Stimulated activated naive CD8-positive, alpha-beta T cell treated with anti-CD3 and anti-CD28 coated beads, Interleukin-15, Interleukin-2, amounts not matched to agents 100 U/mL and 50 U/mL, for 24 hours (primary cell): ENCODE measurements around the gene CDSN.
"Not testable (repeated sequence)": the region's sequence is repeated elsewhere in the genome, so short reads cannot be mapped to it uniquely, and the experiment has no call there.

Experiments used
- ATAC-seq: fragments of 150-1000 bp; cut with Tn5 transposase; one replicate; pipeline ENCODE4 v1.10.0; 2021
- DNase-seq: peaks from one replicate; pipeline ENCODE4 v3.0.0; 2021

Gene CDSN, protein sequence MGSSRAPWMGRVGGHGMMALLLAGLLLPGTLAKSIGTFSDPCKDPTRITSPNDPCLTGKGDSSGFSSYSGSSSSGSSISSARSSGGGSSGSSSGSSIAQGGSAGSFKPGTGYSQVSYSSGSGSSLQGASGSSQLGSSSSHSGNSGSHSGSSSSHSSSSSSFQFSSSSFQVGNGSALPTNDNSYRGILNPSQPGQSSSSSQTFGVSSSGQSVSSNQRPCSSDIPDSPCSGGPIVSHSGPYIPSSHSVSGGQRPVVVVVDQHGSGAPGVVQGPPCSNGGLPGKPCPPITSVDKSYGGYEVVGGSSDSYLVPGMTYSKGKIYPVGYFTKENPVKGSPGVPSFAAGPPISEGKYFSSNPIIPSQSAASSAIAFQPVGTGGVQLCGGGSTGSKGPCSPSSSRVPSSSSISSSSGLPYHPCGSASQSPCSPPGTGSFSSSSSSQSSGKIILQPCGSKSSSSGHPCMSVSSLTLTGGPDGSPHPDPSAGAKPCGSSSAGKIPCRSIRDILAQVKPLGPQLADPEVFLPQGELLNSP

DNA sequence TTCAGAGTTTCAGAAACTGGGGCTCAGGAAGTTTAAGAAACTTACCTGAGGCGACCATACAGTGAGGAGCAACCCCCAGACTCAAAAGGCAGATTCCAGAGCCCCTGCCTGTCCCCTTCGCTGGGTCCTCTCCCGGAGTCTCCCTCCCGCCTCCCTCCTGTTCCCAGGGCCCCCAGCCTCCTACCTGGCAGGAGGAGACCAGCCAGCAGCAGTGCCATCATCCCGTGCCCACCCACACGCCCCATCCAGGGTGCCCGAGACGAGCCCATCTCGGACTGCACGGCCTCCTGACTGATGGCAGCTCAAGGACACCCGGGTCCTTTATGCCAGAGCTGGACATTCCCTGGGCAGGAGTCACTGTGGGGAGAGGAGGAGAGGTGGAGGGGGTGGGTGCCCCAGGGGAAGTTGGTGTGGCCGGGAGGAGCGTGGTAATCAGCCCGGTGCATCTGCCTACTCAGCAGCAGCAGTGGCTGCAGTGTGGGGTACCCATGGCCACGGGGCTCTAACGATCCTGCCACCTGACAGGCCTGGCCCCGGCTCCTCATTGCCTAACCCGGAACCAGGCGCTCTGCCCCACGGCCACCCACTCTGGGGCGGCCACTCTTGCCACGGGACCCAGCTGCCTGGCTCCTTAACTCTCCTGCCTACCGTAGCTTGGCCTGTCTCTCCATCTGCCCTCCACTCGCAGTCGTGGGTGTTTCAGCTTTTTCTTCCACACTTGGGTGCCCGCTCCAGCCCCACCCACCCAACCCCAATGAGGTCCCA lies at the start of gene CDSN:
TSS of gene CDSN (minus strand) at position 296 of the 765 bp plus-strand sequence. CDS start at position 269, 27 bp downstream.
- no peak for ATAC-seq
- DNase-seq, result no peak

DNA sequence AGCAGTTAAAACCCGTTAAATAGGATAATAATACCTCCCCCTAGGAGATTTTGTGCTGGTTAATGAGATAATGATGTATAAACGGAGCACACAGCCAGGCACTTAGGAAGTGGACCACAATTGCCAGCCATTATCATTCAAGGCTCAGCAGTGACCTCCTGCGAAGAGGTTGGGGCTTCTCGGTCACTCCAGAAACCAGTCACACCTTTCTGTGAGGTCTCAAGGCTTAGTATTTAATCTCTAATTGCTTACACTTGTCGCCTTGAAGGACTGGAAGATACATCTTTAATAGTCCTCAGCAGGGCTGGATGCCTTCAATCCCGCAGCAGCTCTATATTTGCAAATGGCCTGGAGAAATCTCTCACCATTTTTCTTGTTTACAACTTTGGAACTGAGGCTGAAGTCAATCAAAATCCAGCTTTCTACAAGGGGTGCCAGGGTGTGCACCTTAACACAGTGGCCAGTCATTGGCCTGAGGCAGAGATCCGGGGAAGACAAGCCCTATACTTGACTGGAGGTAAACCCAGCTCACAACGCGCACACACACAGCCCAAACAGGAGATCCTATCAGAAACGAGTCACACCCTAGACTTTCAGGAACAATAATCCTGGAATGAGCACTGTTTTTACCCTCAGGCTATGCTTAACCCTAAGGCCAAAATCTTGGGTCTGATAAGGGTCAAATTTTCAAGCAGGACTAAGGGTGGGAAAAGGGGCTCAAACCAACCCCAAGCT lies 49.0 kb upstream of the CDSN start:
- DNase-seq, result no peak
- ATAC-seq, result no peak

DNA sequence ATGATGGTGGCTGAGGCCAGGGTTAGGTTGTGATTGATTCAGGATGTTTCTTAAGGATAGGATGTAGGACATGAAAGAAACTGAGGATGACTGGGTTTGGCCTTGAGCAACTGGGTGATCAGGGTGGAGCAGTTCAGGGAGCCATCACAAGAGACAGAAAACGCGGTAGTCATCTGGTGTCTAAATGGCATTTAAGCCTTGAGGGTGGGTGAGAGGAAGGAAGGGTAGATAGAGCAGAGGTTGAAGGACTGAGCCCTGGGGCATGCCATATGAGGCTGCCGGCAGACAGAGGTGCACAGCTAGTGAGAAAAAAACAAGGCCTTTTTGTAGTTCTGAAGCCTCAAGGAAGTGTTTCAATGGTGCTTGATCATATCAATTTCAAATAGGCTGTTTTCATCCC lies 48.4 kb upstream of the CDSN start:
- no peak for DNase-seq
- ATAC-seq, result no peak

DNA sequence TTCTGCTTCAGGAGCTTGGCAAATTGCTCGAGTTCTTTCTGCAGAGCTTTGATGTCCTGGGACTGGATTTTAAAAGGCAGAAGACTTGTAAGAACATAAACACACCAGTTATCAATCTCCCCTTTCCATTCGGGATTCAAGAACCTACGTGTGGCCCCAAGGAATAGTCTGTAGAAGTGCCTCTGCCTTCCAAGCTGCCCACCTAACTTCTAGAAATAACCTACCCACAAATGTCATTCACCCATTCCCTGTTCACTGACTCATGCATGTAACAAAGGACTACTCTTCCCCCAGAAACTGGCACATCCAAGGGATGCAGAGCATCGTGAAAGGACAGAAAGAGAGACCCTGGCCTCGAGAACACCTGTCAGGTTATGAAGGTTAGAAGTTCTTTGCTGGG lies 45.7 kb upstream of the CDSN start:
- ATAC-seq, result no peak
- DNase-seq, result no peak

DNA sequence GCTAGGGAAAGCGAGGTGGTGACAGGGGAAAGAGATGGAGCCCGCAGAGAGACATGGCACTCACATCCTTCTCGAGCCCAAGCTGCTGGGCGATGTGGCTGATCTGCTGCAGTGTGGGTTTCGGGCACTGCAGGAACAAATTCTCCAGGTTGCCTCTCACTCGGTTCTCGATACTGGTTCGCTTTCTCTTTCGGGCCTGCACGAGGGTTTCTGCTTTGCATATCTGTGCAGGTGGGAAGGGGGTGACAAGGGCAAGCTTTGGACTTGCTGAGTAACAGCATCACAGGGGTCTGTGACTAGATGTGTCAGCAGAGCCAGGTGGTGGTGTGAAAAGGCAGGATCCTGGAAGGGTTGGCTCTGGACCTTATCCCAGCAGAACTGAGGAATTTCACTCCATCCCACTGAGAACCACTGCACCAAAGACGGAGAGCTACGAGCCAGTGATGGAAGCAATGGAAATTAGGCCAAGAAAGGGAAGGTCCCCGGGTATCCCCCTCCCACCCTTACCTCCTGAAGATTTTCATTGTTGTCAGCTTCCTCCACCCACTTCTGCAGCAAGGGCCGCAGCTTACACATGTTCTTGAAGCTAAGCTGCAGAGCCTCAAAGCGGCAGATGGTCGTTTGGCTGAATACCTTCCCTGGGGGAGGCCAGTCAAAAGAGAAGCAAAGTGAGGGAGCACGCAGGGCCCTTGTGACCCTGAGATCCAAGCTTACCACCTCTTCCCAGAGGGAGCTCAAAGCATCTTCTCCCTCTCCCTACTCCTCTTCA lies 45.0 kb upstream of the CDSN start:
- ATAC-seq, DNase-seq: not testable (repeated sequence)

DNA sequence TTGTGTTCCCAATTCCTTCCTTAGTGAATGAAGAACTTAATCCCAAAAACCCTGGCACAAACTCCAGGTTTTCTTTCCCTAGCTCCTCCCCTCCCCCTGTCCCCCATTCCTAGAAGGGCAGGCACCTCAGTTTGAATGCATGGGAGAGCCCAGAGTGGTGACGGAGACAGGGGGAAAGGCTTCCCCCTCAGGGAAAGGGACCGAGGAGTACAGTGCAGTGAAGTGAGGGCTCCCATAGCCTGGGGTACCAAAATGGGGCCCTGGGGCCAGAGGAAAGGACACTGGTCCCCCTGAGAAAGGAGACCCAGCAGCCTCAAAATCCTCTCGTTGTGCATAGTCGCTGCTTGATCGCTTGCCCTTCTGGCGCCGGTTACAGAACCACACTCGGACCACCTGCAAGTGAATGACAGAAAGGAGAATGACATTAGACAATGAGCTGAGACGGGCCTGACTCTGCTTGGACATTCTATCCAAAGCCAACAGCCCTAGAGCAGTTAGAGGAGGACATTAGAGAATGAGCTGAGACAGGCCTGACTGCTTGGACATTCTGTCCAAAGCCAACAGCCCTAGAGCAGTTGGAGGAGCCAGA lies 44.3 kb upstream of the CDSN start:
- ATAC-seq, DNase-seq: not testable (repeated sequence)

DNA sequence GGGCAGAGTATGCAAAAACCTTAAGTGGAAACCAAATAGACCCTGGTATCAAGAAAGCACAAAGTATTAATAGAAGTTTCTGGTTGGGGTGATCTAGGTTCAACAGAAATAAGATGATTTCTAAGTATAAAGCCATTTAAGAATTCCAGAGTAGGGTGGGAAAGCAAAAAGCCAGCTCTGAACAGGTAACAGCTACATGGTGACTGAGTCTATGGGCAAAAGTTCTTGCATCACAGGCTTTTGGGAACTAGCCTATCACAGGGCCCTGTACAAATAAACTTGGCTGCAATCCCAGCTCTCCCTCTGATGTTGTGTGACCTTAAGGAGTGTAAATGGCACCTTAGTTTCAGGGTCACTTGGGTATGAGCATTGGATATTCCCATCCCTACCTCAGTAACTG lies 43.7 kb upstream of the CDSN start:
- DNase-seq (no peak), ATAC-seq (no peak)

DNA sequence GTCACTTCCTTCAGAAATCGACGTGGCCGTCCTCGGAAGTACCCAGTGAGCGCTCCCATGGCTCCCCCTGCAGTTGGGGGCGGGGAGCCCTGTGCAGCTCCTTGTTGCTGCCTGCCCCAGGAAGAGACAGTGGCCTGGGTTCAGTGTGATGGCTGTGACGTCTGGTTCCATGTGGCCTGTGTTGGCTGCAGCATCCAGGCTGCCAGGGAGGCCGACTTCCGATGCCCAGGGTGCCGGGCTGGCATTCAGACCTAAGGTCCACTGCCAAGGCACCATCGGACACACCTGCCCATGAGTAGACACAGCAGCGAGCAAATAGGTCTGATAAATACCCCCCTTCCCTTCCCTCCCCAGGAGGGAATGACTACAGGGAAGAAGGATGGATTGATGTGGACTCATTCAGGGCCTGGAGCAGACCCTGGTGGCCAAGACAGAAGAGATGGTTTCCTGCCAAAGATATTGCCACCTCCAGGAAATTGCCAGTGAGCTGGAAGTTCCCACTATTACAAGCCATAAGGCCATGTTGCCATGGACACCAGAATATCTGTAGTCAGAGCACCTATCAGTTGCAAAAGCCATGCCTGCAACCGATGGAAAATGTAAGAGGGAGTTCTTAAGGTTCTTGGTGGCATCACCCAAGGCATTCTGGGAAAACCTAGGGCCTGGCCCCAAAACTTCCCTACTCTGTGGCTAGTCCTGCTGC lies 42.4 kb upstream of the CDSN start:
- ATAC-seq, result no peak
- DNase-seq, result no peak

DNA sequence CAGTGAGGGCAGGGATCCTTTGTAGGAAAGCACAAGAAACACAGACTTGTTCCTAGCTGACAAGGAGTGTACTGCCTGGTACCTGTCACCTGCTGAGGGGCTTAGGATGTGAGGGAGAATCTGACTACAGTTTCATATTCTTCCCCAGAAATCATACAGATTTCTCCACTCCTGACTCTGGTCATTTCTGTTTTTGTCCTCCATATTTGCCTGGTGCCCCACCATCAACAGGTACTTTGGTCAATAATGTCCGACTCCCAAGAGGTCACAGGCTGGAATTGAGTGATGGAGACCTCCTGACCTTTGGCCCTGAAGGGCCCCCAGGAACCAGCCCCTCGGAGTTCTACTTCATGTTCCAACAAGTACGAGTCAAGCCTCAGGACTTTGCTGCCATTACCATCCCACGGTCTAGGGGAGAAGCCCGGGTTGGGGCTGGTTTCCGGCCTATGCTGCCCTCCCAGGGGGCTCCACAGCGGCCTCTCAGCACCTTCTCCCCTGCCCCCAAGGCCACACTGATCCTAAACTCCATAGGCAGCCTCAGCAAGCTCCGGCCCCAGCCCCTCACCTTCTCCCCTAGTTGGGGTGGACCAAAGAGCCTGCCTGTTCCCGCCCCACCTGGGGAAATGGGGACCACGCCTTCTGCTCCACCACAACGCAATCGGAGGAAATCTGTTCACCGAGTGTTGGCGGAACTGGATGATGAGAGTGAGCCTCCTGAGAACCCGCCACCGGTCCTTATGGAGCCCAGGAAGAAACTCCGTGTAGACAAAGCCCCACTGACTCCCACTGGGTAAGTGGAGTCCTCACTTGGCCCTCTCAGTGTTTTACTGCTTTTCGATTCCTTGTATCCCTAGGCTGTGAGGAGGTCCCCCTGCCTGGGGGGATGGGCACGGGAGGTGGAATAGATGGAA lies 41.2 kb upstream of the CDSN start:
- ATAC-seq (no peak), DNase-seq (no peak)

DNA sequence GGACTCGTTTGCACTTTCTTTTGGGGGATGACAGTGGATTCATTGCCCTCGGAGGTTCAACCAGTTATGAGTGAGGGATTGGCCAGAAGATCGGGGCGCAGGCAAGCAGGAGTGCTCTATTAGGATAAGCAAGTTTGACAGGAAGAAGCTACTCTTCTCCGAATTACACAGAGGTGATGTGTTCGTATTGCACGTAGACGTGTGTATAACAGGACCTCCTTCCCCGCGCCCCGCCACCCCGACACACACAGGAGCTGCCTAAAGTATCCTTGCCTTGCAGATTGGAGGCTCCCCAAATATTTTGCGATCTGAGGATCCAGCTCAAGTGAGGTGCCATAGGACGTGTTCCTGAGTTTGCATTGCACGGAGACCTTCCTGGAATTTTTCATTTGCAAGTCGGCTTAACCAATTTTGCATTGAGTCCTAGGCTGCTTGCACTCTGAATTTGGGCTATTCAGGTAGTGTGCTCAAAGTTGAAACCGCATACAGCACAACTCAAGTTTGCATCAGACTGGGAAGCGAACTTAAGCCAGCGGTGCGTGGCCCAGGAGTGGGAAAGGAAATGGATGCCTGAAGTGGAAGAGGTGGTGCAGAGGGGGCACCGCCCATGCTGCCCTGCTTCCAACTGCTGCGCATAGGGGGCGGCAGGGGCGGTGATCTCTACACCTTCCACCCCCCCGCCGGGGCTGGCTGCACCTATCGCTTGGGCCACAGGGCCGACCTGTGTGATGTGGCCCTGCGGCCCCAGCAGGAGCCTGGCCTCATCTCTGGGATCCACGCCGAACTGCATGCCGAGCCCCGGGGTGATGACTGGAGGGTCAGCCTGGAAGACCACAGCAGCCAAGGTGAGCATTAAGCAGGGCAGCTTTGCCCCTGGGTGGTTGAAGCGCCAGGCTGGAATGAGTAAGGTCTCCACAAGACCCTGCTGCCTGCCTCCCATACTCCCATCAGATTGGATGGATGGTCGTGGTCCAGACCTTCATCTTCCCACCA lies 38.9 kb upstream of the CDSN start:
- ATAC-seq, result peak; percentile 11
- DNase-seq, result peak; percentile 55

DNA sequence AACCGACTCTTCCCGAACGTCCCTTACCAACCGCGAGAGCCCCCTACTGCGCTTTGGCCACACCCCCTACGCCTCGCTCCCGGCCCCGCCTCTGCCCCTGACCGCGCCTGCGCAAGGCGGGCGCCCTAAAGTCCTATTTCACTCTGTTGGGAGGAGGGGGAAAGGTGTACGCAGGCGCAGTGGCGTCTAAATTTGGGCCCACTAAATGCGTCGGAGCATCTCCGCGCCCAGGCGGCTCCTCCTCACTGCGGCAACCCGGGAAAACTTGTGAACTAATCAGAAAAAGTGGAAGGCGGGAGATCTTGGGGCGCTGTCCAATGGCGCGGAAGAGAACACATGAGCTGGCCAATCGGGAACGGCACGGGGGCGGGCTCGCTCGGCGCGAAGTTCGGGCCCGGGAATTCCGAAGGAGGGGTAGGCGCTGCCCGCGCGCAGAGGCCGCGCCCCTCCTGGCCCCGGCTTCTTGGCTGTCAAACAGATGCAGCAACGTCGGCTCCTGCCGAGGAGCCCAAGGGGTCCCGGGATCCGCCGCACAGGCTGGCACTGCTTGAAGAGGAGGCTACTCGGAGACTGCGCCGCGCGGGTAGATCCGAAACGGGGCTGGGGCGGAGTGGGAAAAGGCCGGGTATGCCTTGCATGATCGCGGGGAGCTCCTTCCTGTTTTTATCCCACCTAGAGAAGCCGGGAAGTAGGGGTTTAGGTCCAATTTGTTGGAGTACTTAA lies 38.1 kb upstream of the CDSN start, which contains the start of gene TCF19:
TSS of gene TCF19 (plus strand) at position 450 of the 723 bp plus-strand sequence. CDS start 881 bp downstream, outside the sequence.
- ATAC-seq (peak; percentile 92), DNase-seq (peak; percentile 99)

DNA sequence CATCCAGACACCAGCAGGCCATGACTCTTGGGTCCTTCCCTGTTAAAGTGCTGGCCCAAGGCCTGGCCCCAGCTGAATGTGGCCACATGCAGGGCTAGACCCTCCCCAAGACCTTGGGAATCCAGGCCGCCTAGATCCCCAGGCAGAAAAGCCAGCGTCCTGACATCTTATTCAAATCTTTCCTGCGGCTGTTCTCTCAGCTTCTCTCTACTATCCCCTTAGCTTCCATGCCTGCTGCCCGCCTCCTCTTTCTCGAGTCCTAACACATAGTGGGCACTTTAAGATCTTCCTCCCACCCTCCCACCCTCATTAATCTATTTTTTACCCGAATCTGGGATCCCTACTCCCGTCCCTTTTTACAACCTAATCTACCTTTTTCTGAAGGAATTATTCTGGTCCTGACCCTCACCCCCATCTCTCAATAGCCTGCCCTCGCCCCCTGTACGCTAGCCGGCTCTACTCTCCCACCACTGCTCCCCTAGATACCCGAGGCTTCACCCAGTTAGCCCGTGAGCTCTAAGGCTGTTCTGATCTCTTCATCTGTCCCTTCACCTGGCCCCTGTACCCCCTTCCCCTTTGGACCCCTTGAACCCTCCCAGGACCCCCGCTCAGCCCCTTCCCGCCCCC lies 37.4 kb upstream of the CDSN start, which contains the start of gene CCHCR1:
TSS of gene CCHCR1 (minus strand) at position 290 of the 627 bp plus-strand sequence. CDS start at position 88, 202 bp downstream.
- ATAC-seq (peak; percentile 21), DNase-seq (no peak)

DNA sequence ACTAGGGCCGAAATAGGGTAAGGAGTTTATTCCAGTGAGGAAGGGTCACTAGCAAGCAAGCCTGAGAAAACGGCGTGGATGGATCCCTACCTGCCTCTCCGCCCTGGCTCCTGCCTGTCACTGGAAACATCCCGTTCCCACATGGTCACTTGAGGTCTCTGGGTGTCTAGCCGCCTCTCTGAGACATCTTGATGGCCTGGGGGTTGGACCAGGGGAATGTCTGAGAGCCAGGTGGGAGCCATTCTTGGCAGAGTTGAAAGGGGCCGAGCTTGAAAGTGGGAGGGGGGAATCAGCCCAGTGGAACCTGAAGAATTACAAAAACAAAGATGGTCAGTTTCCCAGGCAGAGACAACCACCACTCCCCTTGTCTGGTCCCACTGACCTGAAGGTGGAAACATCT lies 36.4 kb upstream of the CDSN start:
- ATAC-seq, result no peak
- DNase-seq, result no peak

DNA sequence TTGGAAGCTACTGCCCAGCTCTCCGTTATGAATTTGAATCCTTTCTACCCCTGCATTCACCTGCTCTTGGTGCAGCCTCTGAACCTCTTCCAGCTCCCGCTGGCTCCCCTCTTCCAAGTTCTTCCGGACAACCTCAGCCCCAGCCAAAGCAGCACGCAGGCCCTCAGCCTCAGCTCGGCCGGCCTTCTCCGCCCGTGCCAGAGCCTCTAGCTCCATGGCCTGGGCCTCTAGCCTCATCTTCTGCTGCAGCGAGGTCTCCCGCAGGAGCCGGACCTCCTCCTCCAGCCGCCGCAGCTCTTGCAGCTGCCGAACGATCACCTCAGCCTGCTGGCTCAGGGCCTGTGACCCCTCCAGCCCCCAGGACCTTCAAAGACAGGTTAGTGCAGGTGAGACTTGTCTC lies 34.2 kb upstream of the CDSN start:
- no peak for ATAC-seq
- DNase-seq, result no peak

DNA sequence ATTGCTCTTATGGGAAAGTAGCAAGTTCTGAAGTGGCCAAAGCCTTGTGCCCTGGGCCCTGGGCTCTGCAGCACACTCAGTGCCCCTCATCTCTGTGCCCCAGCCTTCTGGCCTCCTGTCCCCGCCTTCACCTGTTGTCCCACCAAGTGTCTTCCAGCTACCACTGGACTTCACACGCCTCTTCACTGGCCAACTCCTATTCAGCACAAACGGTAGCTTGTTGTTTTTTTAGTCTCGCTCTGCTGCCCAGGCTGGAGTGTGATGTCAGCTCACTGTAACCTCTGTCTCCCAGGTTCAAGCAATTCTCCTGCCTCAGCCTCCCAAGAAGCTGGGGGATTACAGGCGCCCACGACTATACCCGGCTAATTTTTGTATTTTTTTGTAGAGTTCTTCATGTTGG lies 32.5 kb upstream of the CDSN start:
- DNase-seq (no peak), ATAC-seq (no peak)

DNA sequence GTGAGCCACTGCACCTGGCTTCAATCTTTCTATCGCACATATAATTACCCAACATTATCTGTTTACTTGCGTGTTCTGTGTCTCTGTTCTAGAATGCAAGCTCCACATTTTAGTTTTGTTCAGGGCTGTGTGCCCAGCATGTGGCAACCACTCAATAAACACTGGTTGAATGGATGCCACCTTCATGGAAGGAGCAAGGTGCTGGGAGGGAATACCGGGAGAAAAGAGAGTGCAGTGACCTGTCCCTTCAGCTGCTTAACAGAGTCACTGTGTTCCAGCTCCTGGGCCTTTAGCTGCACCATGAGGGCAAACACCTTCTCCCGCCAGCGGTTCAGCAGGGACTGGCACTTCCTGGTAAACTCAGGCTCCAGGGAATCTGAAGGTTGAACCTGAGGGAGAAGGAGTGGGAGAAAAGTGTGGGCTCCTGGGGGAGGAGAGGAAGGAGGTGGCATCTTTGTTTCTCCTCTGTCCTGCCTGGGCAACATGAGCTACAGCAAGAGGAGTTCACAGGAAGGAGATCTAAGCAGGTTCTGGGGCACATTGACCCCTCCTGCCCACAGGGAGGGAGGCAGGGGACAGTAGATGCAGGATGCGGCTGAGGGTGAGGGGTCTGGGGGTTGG lies 29.7 kb upstream of the CDSN start:
- peak; percentile 4 for ATAC-seq
- DNase-seq, result no peak
